Heart left ventricle (tissue), 16 donors: Measurements from ENCODE around the gene NCAPD2. TPM values are rescaled to one million over a fixed set of nuclear protein-coding genes. Genes with fewer than 3 reads are reported as not detected.

ENCODE experiments used
- ATAC-seq, 4 donors: fragments of 200-7000 bp; cut with Tn5 transposase; one replicate each; pipeline ENCODE4 v1.9.1; 2020 to 2022; ENCODE audit warnings: moderate library complexity in 4 of 4, mild to moderate bottlenecking in 3 of 4, moderate number of reproducible peaks in 1 of 4
- DNase-seq, 5 donors: peaks; one replicate each; pipeline ENCODE4 v3.0.0-alpha.2; 2020
- H3K27ac ChIP-seq, 12 donors: fragments of 200-600 bp; sonication (generic) in 4 of 12; one replicate each; pipeline versions ENCODE4 v1.5.0 to v1.8.0; 2016 to 2022; ENCODE audit warnings: mild to moderate bottlenecking in 2 of 12
- H3K27me3 ChIP-seq, 9 donors: fragments of 200-600 bp; sonication (generic) in 2 of 9; one replicate each; pipeline versions ENCODE4 v1.5.1 to v1.8.0; 2016 to 2022; ENCODE audit warnings: mild to moderate bottlenecking in 3 of 9
- H3K36me3 ChIP-seq, 9 donors: fragments of 200-600 bp; sonication (generic) in 2 of 9; one replicate each; pipeline versions ENCODE4 v1.5.0 to v1.8.0; 2018 to 2022; ENCODE audit warnings: mild to moderate bottlenecking in 2 of 9
- H3K4me1 ChIP-seq, 12 donors: fragments of 200-600 bp; sonication (generic) in 4 of 12; one replicate each; pipeline versions ENCODE4 v1.5.0 to v1.8.0; 2016 to 2022; ENCODE audit warnings: mild to moderate bottlenecking in 3 of 12
- H3K4me3 ChIP-seq, 12 donors: fragments of 200-600 bp; sonication (generic) in 4 of 12; one replicate each; pipeline versions ENCODE4 v1.5.0 to v1.8.0; 2017 to 2022; ENCODE audit warnings: mild to moderate bottlenecking in 9 of 12, moderate library complexity in 4 of 12
- H3K9me3 ChIP-seq, 12 donors: fragments of 200-600 bp; sonication (generic) in 4 of 12; one replicate each; pipeline versions ENCODE4 v1.5.0 to v1.8.0; 2016 to 2022; ENCODE audit warnings: mild to moderate bottlenecking in 1 of 12
- POLR2A ChIP-seq, 2 donors: fragments of 450-650 bp; IDR thresholded peaks; one replicate each; pipeline ENCODE4 v1.6.1; 2017; ENCODE audit warnings: antibody characterized with exemption in 2 of 2, mild to moderate bottlenecking in 2 of 2, moderate library complexity in 2 of 2
- WGBS, 4 donors: extraction: QIAGEN DNeasy Blood & Tissue Kit in 2 of 4; methylation state at CpG; one replicate each; pipeline versions ENCODE4 v1.1.5 to v1.1.7; 2013 to 2018; 5-methylcytosine and 5-hydroxymethylcytosine counted together
- intact Hi-C, 10 donors: fragments of 100-400 bp; cut with DNase I; formaldehyde crosslinking; loops; one replicate each; pipeline versions ENCODE4 v1.11.1 to v1.14.2; 2022
- polyA plus RNA-seq, 2 donors: library from polyadenylated mRNA; stranded (reverse); fragments of 200-250 nt; gene quantifications; one replicate each; pipeline ENCODE4 v1.2.3, GENCODE V29; 2013
- total RNA-seq, 9 donors: library from RNA; depleted of rRNA in 2 of 9; stranded (reverse); fragments of >200 nt in 2 of 9; fragmentation: NEBNext Ultra II Directional in 3 of 9; extraction: Animal tissue kit (Norgen Biotek cat#: 25700) in 3 of 9; gene quantifications; one replicate each; pipeline versions ENCODE4 v1.1.0 to v1.2.4, GENCODE V29; 2016 to 2023
- TF ChIP-seq, protein P1 (sequence below), 12 donors: fragments of 200-600 bp; sonication (generic) in 4 of 12; IDR thresholded peaks; one replicate each; pipeline versions ENCODE4 v1.5.0 to v1.8.0; 2018 to 2022; ENCODE audit warnings: antibody characterized with exemption in 12 of 12, mild to moderate bottlenecking in 5 of 12
- donor health status: ischemic (EF 13 %, LVEDD 7.1; RV severe dilation, severe dysfunction).
- donor health status: healthy with polysubstance abuse.
- donor health status: DM: no; HTN: yes; CAD: no.
- donor health status: DM: no; HTN: no; CAD: no.
- donor health status: ischemic (EF 25% LVEDD 6.9; RV normal size, moderate dysfunction).
- donor health status: ischemic (EF 25% LVEDD 5.7; RV mildly dilated, moderate dysfunction).
- donor health status: healthy.
- donor health status: DM: yes; HTN: yes; CAD: no.
- donor health status: ischemic (EF 35%, LVEDD 5.7; RV mildly dilated, moderate dysfunction).
- donor health status: nonischemic (EF 11% LVEDD 7.7; RV severe dilation, severe dysfunction).
- donor health status: DM: yes; HTN: yes; CAD: no.
- donor health status: PGD.
- donor health status: ischemic (EF 29% LVEDD 5.4; RV normal size, mild dysfunction).
- donor health status: nonischemic (EF 23%, LVEDD 6.1; RV moderate dilation, normal function).

The NCAPD2 gene
- total and polyA plus RNA-seq, 11 donors = 3.3 to 22.4 (median 11.3) TPM

DNA sequence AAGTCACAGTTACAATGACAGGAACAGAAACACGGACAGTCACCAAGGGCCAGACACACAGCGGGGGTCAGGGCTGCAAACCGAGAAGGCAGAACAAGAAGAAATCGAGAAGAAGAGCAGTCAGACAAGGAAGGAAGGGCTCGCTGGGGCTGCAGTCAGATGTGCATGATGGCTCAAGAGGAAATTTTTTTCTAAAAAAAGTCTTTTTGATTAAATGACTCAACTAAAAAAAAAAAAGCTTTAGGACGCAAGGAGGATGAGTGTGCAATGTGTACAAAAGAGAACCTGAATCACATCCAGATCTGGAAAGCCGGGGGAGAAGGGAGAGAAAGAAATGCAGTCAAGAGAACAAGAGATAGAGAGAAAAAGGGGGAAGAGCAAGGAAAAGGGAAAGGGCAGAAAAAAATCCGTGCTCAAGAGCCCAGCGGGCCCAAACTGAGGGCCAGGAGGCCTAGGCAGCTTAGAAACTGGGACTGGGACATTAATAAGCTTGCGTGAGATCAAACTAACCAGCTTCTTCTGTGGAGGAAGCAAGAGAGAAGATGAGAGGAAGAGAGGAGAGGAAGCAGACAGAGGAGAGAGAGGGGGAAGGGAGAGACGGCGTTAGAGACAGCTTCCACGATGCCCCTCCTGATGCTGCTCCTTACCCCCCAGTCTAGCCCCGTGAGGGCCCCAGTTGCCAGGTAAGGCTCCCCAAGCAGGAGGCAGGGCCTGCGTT is 55.2 kb downstream of the NCAPD2 start:
- no peak for DNase-seq
- Histone ChIP-seq H3K27ac (peak overlapping the region in 9 of 12 donors; percentile 24 to 96 (median 88)), H3K9me3 (no peaks in the 10 kb centered on the region), H3K27me3 (no peaks in the 10 kb centered on the region), H3K36me3 (peaks cover 0 to 63% (median 55%) of the 10 kb centered on the region in 9 donors), H3K4me1 (peaks cover 10 to 75% (median 65%) of the 10 kb centered on the region in 12 donors), H3K4me3 (peak overlapping the region in 2 of 12 donors; percentile 3 to 35)
- intact Hi-C loops = no loop called here
- TF ChIP-seq, protein P1, sequence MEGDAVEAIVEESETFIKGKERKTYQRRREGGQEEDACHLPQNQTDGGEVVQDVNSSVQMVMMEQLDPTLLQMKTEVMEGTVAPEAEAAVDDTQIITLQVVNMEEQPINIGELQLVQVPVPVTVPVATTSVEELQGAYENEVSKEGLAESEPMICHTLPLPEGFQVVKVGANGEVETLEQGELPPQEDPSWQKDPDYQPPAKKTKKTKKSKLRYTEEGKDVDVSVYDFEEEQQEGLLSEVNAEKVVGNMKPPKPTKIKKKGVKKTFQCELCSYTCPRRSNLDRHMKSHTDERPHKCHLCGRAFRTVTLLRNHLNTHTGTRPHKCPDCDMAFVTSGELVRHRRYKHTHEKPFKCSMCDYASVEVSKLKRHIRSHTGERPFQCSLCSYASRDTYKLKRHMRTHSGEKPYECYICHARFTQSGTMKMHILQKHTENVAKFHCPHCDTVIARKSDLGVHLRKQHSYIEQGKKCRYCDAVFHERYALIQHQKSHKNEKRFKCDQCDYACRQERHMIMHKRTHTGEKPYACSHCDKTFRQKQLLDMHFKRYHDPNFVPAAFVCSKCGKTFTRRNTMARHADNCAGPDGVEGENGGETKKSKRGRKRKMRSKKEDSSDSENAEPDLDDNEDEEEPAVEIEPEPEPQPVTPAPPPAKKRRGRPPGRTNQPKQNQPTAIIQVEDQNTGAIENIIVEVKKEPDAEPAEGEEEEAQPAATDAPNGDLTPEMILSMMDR (IDR thresholded peaks at IDR 0.05) = no peak
- no peak for TF ChIP-seq POLR2A (IDR thresholded peaks at IDR 0.05)
- ATAC-seq = no peak
- 78 to 83% (median 81%) methylated on average over 14 to 15 of the region's 15 CpGs for WGBS, 4 donors

DNA sequence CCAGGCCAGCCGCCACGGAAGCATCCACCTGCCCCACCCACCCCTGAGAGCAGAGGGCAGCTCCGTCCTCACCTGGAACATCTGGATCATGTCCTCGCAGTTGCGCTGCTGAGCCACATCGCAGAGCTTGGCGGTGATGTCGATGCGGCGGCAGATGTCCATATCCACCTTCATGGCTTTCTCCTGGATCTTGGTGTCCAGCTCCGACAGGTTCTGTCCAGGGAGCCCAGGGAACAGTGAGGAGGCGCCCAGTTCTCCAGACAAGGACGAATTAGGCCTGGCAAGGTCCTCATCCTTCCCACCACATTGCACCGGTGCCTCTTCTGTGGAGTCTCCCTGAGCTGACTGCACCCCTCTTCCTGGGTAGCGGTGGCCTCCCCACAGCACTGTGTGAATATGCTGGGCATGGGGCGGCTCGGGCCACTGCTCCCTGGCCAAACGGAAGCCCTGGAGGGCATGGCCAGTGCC is 55.8 kb downstream of the NCAPD2 start:
- ATAC-seq (no peak), DNase-seq (peak in 2 of 5 donors; percentile 13 to 58)
- intact Hi-C loops = loop anchor here in 2 of 10 donors (5.0 to 10.0 kb wide), 2 partner anchors 127 to 205 kb away; partner anchors contain the start of gene TNFRSF1A (in 1 of the 2)
- Histone ChIP-seq H3K4me1 (peaks cover 10 to 81% (median 71%) of the 10 kb centered on the region in 12 donors), H3K27ac (peak overlapping the region in 10 of 12 donors; percentile 82 to 96 (median 90)), H3K36me3 (peaks cover 0 to 57% (median 49%) of the 10 kb centered on the region in 9 donors), H3K9me3 (no peaks in the 10 kb centered on the region), H3K4me3 (peak overlapping the region in 1 of 12 donors; percentile 35), H3K27me3 (no peaks in the 10 kb centered on the region)
- WGBS, 4 donors = 93 to 95% (median 94%) methylated on average over 10 to 18 of the region's 18 CpGs
- TF ChIP-seq POLR2A (IDR thresholded peaks at IDR 0.05) = no peak
- TF ChIP-seq, protein P1 (IDR thresholded peaks at IDR 0.05) = no peak

DNA sequence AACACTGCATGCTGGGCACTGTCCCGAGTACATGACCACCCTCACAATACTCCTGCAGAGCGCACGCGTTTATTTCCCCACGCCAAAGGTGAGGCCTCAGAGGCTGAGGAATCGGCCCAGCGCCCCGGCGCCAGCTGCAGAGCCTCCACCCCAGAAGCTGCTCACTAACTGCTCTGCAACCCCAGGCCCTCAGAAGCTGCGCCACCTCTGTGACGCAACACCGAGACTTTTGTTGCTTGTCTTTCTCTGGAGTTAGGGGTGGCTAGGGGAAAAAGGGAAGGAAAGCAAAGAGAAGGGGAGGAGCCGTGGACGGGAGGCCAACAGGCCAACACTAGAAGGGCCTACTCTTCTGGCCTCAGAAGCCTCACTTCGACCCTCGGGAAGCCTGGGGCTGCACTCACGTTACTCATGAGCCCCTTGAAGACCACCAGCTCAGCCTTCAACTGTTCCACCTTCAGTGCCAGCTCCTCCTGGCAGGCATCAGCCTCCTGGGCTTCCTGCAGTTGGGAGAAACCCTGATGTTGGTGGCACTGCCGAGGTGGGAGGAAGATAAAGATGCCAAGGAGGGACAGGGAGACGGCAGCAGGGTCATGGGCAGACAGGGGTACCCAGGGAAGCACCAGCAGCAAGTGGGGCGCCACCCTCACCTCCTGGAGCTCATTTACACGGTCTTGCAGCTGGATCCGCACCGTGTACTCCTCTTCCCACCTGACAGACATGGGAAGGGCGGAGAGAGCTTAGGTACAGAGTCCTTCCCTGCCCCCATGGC is 56.6 kb downstream of the NCAPD2 start:
- H3K36me3 ChIP-seq = peaks cover 0 to 49% (median 41%) of the 10 kb centered on the region in 9 donors
- intact Hi-C loops = loop anchor here in 2 of 10 donors (5.0 to 10.0 kb wide), 2 partner anchors 128 to 206 kb away; partner anchors contain the start of gene TNFRSF1A (in 1 of the 2)
- whole genome bisulfite sequencing, 4 donors = 69 to 82% (median 82%) methylated on average over 16 to 24 of the region's 24 CpGs
- H3K4me3 ChIP-seq = peak overlapping the region in 7 of 12 donors; percentile 13 to 97 (median 87)
- peak overlapping the region; percentile 77 to 96 (median 90) for H3K27ac ChIP-seq
- no peak for ATAC-seq
- no peak for TF ChIP-seq POLR2A (IDR thresholded peaks at IDR 0.05)
- TF ChIP-seq, protein P1 (IDR thresholded peaks at IDR 0.05) = no peak
- H3K9me3 ChIP-seq = no peaks in the 10 kb centered on the region
- peaks cover 10 to 85% (median 74%) of the 10 kb centered on the region in 12 donors for H3K4me1 ChIP-seq
- DNase-seq = peak in 3 of 5 donors; percentile 51 to 78 (median 67)
- no peaks in the 10 kb centered on the region for H3K27me3 ChIP-seq
